HG03354 (cell line): ENCODE results near the gene SELENON.

Experiments used
- ATAC-seq: cut with Tn5 transposase; IDR thresholded peaks from one replicate; pipeline ENCODE4 v1.9.1; 2021; ENCODE audit warnings: mild to moderate bottlenecking; ENCODE audit not compliant: unreplicated experiment, poor library complexity, severe bottlenecking

The SELENON gene

DNA sequence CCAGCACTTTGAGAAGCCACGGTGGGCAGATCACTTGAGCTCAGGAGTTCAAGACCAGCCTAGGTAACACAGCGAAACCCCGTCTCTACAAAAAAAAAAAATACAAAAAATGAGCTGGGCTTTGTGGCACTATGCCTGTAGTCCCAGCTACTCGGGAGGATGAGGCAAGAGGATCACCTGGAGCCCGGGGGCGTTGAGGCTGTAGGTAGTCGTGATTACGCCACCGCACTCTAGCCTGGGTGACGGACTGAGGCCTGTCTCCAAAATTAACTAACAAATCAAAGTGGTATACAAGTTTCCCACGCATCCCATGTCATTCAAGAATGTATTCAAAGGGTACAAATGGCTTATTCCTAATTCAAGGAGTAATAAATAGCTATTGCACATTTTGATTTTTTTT is 56.9 kb downstream of the SELENON start:
- no peak for ATAC-seq

DNA sequence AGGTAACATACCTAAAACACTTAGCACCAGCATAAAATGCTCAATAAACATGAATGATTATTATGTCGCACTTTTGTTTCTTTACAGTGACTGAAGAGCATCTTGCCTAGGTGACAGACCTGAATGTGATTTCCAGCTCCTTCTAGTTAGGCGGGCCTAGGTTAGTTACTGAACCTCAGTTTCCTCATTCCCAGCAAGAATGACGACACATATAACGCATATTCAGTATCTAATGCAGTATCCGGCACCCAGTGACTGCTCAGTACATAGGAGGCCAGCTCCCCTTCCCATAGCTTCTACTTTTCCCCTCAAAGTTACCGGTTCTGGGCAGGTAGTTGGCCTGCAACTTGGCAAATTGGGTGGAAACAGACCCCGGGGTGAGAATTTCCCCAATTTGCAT is 58.5 kb downstream of the SELENON start:
- no peak for ATAC-seq

DNA sequence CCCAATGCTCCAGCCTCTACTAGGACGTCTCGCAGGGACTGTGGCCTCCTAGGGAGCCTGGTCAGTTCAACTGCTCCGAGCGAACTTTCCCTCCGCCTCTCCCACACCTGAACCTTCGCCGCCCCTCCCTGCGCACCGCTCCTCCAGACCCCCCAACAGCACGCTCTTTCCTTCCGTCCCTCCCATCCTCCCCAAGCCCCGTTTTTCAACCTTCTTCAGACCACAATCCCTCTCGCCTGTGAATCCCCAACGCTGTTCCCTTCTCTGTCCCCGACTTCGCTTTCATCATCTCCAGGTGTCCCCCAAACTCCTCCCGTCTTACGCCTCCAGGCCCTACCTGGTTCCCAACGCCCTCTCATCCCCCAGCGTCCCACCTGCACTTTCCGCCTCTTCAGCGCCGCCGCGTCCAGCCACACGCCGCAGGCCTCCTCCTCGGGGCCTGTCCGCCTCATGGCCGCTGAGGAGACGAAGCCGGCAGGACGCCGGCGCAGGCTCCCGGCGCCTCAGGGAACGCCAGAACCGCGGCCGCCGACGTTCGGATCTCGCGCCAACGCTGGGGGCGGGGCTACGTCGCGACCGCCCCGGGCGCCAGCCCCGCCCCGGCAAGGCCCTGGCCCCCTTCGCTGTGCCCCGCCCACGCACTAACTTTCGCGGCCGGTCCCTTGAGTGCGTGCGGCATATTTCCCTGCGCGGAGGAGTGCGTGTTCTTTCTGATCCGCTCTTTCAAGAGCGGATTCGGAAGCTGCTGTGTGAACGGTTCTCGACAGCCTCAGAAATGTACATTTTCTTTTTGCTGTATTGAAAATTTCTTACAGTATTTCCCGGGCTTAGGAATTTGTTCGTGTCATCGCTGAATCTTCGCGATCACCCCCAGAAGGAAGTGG is 59.2 kb downstream of the SELENON start, which contains the start of gene AUNIP:
Gene AUNIP, minus strand, starts transcription at position 552 of the 884 bp plus-strand sequence. Its CDS starts 100 bp downstream, at position 452.
- peak; percentile 90 for ATAC-seq

DNA sequence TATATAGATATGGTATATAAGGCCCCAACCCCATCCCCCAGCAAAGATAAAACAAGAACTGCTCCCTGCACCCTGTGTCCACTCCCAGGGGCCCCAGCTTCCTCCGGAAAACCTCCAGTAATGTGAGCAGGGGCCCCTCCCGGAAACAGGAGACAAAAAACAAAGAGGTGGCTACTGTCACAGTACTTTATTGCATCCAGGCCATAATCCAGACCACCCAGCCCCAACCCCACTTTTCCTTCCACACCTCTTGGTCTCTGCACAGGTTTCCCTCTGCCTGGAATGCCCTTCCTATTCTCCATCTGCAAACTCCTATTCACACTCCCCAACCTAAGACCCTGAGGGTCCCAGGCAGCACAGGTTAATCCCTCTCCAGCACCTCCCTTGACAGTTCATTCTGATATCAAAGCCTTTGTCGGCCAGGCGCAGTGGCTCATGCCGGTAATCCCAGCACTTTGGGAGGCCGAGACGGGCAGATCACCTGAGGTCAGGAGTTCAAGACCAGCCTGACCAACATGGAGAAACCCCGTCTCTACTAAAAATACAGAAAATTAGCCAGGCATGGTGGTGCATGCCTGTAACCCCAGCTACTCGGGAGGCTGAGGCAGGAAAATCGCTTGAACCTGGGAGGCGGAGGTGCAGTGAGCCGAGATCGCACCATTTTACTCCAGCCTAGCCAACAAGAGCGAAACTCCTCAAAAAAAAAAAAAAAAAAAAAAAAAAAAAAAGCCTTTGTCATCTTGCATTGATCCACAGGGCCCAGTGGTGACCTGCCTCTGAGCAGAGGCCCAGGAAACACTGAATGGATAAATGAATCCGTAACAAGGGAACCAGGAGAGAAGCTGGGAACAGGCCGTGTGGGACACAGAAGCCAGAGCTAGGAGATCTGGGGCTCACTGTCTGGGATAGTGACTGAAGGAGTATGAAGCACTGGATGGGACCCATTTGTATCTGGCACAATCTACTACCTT is 61.6 kb downstream of the SELENON start:
- no peak for ATAC-seq

DNA sequence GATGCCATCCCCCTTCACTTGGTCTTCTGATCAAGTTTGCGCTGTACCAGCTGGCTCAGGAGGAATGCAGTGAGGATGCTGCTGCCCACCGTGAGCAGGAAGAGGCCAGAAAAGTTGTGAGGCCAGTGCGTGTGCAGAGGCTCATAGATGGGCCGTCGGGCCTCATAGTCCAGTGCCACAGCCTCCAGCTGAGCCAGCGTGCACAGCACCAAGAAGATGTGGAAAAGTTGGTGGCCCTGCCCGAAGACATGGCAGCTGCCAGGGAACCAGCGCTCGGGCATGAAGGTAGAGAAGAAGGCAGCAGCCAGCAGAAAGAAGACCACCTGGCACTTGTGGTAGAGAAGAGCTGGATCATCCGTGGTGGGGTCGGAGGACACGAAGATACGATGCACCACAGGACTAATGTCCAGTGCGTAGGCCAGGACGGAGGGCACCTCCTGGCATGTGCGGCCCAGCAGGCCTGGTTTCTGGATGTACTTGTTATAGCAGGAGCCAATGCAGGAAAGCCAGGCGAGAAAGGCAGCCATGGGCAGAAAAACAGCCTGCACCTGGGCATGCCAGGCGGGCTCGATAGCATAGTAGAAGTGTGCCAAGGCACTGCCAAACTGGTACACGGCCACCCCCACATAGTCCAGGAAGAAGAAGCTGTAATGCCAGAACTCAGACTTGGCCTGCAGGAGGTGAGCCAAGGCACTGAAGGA is 62.9 kb downstream of the SELENON start:
- ATAC-seq: no peak

DNA sequence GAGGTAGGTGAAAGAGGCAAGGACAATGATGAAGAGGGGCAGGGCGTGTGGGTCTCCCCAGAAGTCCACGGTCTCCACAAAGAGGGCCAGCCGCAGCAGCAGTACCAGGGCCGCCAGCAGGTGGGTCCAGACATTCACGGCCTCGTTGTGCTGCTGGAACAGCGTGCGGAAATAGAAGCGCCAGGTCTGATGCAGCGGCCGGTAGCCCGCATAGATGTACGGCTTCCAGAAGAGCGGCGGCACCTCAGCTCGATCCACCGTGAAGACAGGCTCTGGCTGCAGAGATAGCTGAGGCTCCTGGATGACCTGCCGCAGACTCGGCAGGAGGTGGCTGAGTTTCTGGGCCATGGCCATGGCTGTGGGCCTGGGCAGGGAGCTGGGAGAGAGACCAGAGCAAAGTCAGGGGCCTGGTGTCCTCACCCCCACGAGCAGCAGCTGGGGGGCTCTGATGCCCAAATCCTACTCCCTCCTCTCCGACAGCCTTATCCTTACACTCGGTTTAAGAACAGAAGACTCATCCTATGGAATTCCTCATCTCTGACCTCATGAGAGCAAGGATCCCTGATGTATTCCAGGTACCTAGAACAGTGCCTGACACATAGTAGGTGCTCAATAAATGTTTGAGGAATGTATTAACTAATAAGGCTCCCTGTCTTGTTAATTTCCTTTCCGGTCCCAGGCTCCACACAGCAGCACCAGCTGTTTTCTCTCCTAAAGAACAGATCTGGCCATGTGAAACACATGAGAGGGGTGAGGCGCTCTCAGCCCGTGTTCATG is 63.7 kb downstream of the SELENON start:
- no peak for ATAC-seq

DNA sequence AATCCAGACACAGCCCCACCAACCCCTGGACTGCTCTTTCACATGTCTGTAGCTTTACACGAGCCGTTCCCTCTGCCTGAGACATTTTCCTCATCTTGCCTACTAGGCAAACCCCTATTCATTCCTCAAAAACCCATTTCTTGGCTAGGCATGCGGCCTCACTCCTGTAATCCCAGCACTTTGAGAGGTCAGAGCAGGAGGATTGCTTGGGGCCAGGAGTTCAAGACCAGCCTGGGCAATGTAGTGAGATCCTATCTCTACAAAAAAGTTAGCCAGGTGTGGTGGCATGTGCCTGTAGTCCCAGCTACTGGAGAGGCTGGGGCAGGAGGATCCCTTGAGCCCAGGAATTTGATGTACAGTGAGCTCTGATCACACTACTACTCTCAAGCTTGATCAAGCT is 64.4 kb downstream of the SELENON start:
- ATAC-seq: no peak

DNA sequence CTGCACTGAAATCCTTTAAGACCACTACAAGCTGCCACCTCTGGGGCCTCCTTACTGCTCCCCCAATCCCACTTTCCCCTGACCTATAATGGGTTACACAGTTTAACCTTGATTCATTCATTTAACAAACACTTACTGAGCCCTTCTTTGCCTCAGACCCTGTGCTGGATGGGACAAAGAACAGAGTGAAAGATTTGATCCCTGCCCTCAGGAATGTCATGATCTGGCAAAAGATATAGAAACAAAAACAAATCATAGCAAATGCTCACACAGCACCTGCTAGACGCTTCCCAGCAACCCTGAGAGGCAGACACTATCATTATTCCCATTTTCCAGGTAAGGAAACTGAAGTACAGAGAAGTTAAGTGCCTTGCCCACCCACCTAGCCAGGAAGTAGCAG is 66.3 kb downstream of the SELENON start:
- ATAC-seq: no peak

DNA sequence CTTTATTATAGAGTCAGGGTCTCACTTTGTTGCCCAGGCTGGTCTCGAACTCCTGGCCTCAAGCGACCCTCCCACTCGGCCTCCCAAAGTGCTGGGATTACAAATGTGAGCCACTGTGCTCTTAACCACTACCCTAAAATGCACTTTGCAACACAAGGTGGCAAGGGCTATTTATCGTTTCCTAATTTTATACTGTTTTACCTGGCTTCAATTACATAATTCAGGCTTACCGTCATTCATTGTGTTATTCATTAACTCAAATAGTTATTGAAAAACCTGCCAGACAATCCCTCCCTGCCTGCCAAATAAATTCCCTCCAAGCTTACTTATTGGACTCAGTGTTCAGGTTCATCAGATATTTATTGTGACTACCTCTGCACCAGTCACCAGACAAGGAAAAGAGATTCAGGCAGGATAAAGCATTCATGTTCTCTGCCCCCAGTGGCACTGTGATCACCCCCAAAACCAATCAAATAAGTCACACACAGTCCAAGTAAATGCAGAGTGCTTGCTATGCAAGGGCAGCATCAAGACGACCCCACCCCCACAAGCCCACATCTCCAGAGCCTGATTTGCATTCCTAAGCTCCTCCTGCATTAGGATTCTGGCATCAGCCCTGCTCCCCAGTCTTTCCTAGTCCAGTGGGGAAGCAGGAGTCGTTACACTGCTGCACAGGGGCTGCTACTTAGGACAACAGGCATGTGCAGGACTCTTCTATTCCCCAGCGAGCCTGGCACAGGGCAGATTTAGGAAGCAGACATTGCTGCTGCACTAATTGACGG is 67.4 kb downstream of the SELENON start:
- ATAC-seq: no peak
